Uterus (tissue), 4 donors: ENCODE measurements around the gene ADGRD2. TPM values are rescaled to one million over a fixed set of nuclear protein-coding genes. Genes with fewer than 3 reads are reported as not detected.

Source experiments
- DNase-seq, 2 donors: peaks; one replicate each; pipeline ENCODE4 v3.0.0-alpha.2; 2019 to 2020
- H3K27ac ChIP-seq, 2 donors: fragments of 200-600 bp; sonication (generic); 1 replicate in 1 of 2; 2 replicates in 1 of 2; pipeline ENCODE4 v1.5.1; 2016 to 2018
- H3K27me3 ChIP-seq, 2 donors: fragments of 200-600 bp; sonication (generic); one replicate each; pipeline ENCODE4 v1.5.1; 2018 to 2019; ENCODE audit warnings: control low read depth in 1 of 2
- H3K36me3 ChIP-seq, 2 donors: fragments of 200-600 bp; sonication (generic); one replicate each; pipeline ENCODE4 v1.5.1; 2019; ENCODE audit warnings: control low read depth in 1 of 2
- H3K4me1 ChIP-seq, 2 donors: fragments of 200-600 bp; sonication (generic); one replicate each; pipeline ENCODE4 v1.5.1; 2018 to 2019; ENCODE audit warnings: control low read depth in 1 of 2
- H3K4me3 ChIP-seq, 2 donors: fragments of 200-600 bp; sonication (generic); 1 replicate in 1 of 2; 2 replicates in 1 of 2; pipeline ENCODE4 v1.5.1; 2018 to 2019; ENCODE audit warnings: mild to moderate bottlenecking in 1 of 2
- H3K9me3 ChIP-seq, 2 donors: fragments of 200-600 bp; sonication (generic); one replicate each; pipeline ENCODE4 v1.5.1; 2019; ENCODE audit warnings: control low read depth in 1 of 2
- POLR2A ChIP-seq, 2 donors: fragments of 450-650 bp; IDR thresholded peaks; one replicate each; pipeline ENCODE4 v1.6.1; 2016; ENCODE audit warnings: antibody characterized with exemption in 2 of 2, mild to moderate bottlenecking in 1 of 2, moderate library complexity in 1 of 2
- intact Hi-C: fragments of 100-400 bp; cut with DNase I; formaldehyde crosslinking; loops from one replicate; pipeline ENCODE4 v1.15.1; 2023; ENCODE audit warnings: low total_unique reads
- total RNA-seq, 4 donors: library from RNA; depleted of rRNA in 3 of 4; stranded (reverse); fragments of >200 nt in 3 of 4; gene quantifications; one replicate each; pipeline versions ENCODE4 v1.1.0 to v1.2.4, GENCODE V29; 2014 to 2023
- TF ChIP-seq, protein P1 (sequence below), 4 experiments: fragments of 200-600 bp in 2 of 4; fragments of 450-650 bp in 2 of 4; sonication (generic) in 2 of 4; IDR thresholded peaks; one replicate each; pipeline ENCODE4 v1.5.1; 2016 to 2019; ENCODE audit warnings: antibody characterized with exemption in 4 of 4, mild to moderate bottlenecking in 2 of 4, moderate library complexity in 1 of 4
- donor health status: DM: yes; HTN: yes; CAD: no.

Gene ADGRD2
- total RNA-seq, 4 donors from 2014 or later, result 0.76 TPM; not detected in 3

DNA sequence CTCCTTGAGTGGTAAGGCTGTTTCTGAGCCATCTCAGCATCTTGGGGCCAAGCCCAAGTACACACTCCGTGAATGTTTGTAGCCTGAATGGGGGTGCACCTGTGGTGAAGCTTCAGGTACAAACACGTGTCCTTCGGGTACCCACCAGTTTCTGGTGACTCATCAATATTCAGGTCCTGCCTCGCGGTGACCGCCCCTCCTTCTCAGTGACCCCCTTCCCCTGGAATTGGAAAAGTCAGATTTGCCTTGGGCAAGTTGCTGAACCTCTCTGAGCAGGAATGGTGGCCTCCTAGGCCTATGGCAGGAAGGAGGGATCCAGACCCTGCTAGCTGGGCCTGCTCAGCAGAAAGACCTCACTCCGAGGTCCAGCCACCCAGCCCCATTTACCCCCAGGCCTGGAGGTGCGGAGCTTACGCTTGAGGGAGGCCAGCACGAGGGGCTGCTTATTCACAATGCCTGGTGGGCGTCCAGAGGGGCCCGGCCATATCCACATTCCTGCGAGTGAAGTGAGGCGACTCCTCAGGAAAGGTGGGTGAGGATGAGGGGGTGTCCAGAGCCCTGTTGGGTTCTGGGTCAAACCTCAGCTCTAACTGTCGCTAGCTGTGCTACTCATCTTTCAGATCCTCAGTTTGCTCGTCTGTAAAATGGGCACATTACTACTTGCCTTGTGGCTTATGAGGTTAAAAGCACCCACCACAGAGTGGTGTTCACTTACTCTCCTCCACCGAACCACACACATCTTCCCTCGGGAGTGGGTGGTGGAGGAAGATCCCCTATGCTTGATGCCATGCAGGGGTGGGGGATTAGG lies 7.0 kb downstream of the ADGRD2 start:
- H3K4me1 ChIP-seq, result no peaks in the 10 kb centered on the region
- intact Hi-C loops, result no loop called here
- TF ChIP-seq, protein P1, sequence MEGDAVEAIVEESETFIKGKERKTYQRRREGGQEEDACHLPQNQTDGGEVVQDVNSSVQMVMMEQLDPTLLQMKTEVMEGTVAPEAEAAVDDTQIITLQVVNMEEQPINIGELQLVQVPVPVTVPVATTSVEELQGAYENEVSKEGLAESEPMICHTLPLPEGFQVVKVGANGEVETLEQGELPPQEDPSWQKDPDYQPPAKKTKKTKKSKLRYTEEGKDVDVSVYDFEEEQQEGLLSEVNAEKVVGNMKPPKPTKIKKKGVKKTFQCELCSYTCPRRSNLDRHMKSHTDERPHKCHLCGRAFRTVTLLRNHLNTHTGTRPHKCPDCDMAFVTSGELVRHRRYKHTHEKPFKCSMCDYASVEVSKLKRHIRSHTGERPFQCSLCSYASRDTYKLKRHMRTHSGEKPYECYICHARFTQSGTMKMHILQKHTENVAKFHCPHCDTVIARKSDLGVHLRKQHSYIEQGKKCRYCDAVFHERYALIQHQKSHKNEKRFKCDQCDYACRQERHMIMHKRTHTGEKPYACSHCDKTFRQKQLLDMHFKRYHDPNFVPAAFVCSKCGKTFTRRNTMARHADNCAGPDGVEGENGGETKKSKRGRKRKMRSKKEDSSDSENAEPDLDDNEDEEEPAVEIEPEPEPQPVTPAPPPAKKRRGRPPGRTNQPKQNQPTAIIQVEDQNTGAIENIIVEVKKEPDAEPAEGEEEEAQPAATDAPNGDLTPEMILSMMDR (IDR thresholded peaks at IDR 0.05), result no peak
- TF ChIP-seq POLR2A (IDR thresholded peaks at IDR 0.05), result no peak
- DNase-seq, result no peak
- peaks cover 0 to 6% of the 10 kb centered on the region in 2 donors for H3K27me3 ChIP-seq
- no peaks in the 10 kb centered on the region for H3K9me3 ChIP-seq
- no peak overlapping the region for H3K27ac ChIP-seq
- H3K4me3 ChIP-seq, result no peak overlapping the region
- no peaks in the 10 kb centered on the region for H3K36me3 ChIP-seq

DNA sequence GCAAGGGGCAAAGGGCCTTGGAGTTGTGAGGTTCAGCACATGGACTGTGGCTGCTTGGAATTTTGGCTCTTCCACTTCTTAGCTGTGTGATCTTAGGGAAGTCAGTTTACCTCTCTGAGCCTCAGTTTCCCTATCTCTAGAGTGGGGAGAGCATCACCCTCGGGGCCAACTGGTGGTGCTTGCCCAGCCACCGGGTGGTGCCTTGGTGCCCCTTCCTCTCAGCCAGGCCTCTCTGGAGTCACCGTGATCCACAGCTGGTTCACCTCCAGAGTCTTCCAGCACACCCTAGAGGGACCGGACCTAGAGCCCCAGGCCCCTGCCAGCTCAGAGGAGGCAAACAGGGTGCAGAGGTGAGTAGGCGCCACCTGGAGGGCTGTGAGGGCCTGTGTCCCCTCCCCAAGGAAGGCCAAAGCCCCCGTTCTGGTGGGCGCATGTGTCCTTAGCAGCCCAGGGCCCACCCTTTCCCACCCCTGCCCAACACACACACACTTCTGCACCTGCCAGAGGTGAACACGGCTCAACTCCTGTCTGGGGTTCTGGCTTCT lies 7.7 kb downstream of the ADGRD2 start:
- intact Hi-C loops, result no loop called here
- Histone ChIP-seq H3K27ac (no peak overlapping the region), H3K4me3 (no peak overlapping the region), H3K4me1 (no peaks in the 10 kb centered on the region), H3K9me3 (no peaks in the 10 kb centered on the region), H3K27me3 (peaks cover 0 to 4% of the 10 kb centered on the region in 2 donors), H3K36me3 (no peaks in the 10 kb centered on the region)
- no peak for TF ChIP-seq POLR2A (IDR thresholded peaks at IDR 0.05)
- TF ChIP-seq, protein P1 (IDR thresholded peaks at IDR 0.05), result no peak
- no peak for DNase-seq

DNA sequence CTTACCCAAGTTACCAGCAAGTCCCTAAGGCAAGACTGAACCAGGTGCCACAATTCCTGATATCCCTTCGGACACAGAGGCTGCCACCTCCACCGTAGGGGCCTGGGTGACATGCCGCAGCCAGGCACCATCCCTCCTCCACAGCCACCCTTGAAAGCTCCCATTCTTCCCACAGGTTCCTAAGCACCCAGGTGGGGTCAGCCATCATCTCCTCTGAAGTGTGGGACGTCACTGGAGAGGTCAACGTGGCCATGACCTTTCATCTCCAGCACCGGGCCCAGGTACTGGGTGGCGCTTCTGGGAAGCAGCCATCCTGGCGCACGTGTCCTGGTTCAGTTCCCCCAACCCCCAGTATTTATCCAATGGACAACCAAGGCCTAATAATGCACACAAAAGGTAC lies 8.2 kb downstream of the ADGRD2 start:
- no peak overlapping the region for H3K27ac ChIP-seq
- no peaks in the 10 kb centered on the region for H3K4me1 ChIP-seq
- intact Hi-C loops, result no loop called here
- H3K4me3 ChIP-seq, result no peak overlapping the region
- peaks cover 0 to 4% of the 10 kb centered on the region in 2 donors for H3K27me3 ChIP-seq
- DNase-seq, result no peak
- H3K9me3 ChIP-seq, result no peaks in the 10 kb centered on the region
- no peaks in the 10 kb centered on the region for H3K36me3 ChIP-seq
- TF ChIP-seq POLR2A (IDR thresholded peaks at IDR 0.05), result no peak
- TF ChIP-seq, protein P1 (IDR thresholded peaks at IDR 0.05), result no peak

DNA sequence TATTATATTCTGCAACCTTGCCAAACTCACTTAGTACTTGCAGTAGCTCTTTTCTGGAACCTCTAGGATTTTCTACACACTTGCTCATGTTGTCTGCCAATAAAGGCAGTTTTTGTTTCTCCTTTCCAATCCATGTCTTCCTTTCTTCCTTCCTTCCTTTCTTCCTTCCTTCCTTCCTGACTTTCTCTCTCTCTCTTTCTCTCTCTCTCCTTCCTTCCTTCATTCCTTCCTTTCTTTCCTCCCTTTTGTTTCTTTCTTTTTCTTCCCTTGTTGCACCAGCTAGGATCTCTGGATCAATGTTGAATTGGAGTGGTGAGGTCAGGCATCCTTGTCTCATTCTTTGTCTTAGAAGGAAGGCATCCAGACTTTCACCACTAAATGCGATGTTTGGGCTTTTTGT lies 12.5 kb downstream of the ADGRD2 start:
- Histone ChIP-seq H3K27me3 (no peaks in the 10 kb centered on the region), H3K4me3 (no peak overlapping the region), H3K9me3 (no peaks in the 10 kb centered on the region), H3K36me3 (no peaks in the 10 kb centered on the region), H3K27ac (no peak overlapping the region), H3K4me1 (no peaks in the 10 kb centered on the region)
- intact Hi-C loops, result no loop called here
- no peak for TF ChIP-seq POLR2A (IDR thresholded peaks at IDR 0.05)
- TF ChIP-seq, protein P1 (IDR thresholded peaks at IDR 0.05), result no peak
- DNase-seq, result no peak

DNA sequence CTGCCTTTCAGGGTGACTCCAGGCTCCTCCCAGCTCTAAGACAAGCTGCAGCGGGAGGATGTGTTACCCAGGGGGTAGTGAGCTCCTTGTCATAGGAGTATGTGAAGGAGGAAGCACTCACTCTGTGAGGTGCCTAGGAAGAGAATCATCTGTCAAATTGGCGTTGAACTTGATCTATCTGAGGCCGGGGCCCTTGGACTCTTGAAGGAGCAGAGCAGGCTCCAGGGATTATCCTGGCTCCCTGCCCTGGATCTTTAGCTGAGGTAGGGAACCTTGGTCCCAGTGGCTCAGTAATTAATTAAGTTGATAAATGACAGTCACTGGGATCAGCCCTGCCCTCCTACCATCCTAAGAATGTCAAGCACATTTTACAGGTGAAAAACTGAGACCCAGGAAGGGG lies 15.5 kb downstream of the ADGRD2 start:
- H3K9me3 ChIP-seq, result no peaks in the 10 kb centered on the region
- H3K27ac ChIP-seq, result no peak overlapping the region
- intact Hi-C loops, result no loop called here
- H3K4me1 ChIP-seq, result no peaks in the 10 kb centered on the region
- no peaks in the 10 kb centered on the region for H3K27me3 ChIP-seq
- H3K36me3 ChIP-seq, result no peaks in the 10 kb centered on the region
- no peak for TF ChIP-seq POLR2A (IDR thresholded peaks at IDR 0.05)
- TF ChIP-seq, protein P1 (IDR thresholded peaks at IDR 0.05), result no peak
- DNase-seq, result no peak
- no peak overlapping the region for H3K4me3 ChIP-seq
